Measurements from ENCODE around the gene GPX6. TPM values are rescaled to one million over a fixed set of nuclear protein-coding genes. Genes with fewer than 3 reads are reported as not detected.
"Not testable (repeated sequence)": the region's sequence is repeated elsewhere in the genome, so short reads cannot be mapped to it uniquely, and the experiment has no call there.

Gene GPX6
- total RNA-seq, 1 experiment from 2014 or later = not detected

DNA sequence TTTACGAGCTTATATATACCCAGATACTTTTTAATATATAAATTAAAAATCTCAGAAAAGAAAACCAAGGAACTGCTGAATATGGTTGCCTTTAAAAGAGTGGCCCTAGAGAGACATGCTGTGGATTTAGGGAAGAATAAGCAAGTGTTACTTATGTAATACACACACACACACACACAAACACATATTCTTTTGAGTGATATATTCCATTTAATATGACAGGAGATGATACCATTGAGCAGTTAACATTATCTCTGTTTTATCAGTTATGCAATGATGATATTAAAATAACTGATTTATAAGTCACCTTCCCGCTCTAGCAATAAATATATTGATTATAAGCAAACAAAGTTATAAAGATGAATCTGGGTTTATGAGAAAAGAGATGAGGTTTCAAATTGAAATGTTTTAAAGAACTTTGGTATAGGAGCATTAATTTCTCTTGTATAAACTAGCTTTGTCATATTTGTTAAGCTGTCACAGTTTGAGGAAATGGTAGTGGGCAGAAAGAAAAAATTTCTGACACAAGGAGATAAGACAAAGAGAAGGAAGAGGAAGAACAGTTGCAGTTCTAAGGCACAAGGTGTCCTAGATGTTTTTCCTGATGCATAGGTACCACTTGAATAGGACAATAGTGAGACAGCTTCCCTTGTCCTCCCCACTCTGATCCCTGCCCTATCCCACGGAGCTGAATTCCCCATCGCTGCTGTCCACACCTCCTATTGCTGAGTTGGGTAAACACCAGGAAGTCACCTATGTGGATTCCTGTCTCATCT lies 36.5 kb upstream of the GPX6 start:
- ChIA-PET POLR2A (no interaction called here), CTCF (interaction anchor here (1.4 kb wide), 1 partner anchor 10 kb away, joined by 4 read pairs; no protein-coding TSS in a partner anchor), RAD21 (ENCODE audit: low non-redundant PET in 1 of 2, low total read pairs in 2 of 2, uncharacterized antibody in 2 of 2, unreplicated experiment in 2 of 2) (no interaction called here)
- intact Hi-C loops (cut with micrococcal nuclease) = no loop called here
- Histone ChIP-seq H3K9me2 (ENCODE audit: insufficient read depth) (no peaks in the 10 kb centered on the region), H3K9ac (ENCODE audit: low read length) (no peak overlapping the region), H2AFZ (ENCODE audit: low read depth, low read length, poor library complexity, severe bottlenecking) (no peak overlapping the region), H3K4me2 (ENCODE audit: low read length) (no peak overlapping the region), H3K4me1 (ENCODE audit: control insufficient read depth in 1 of 2, insufficient read depth in 2 of 2, low read length in 2 of 2) (no peaks in the 10 kb centered on the region), H3K27me3 (ENCODE audit: insufficient read depth, low read length) (peaks cover 7% of the 10 kb centered on the region; the same call in 1 of the 2 replicates), H3K27ac (ENCODE audit: low read depth, low read length) (no peak overlapping the region), H3K79me2 (ENCODE audit: insufficient read depth, low read length) (no peaks in the 10 kb centered on the region), H4K20me1 (ENCODE audit: insufficient read depth) (no peaks in the 10 kb centered on the region), H3K36me3 (ENCODE audit: control insufficient read depth in 1 of 2, insufficient read depth in 2 of 2, low read length in 2 of 2) (no peaks in the 10 kb centered on the region), H3K9me3 (ENCODE audit: control insufficient read depth in 1 of 2, insufficient read depth in 1 of 2, low read depth in 1 of 2, low read length in 2 of 2) (no peaks in the 10 kb centered on the region), H3K4me3 (replicated peaks in 1 of 2; ENCODE audit: low read depth in 1 of 2, low read length in 2 of 2) (no peak overlapping the region)
- BruUV-seq (replicated peaks) = no TSS peak
- ATAC-seq (no peak), DNase-seq (ENCODE audit: low read depth, low spot score) (no peak)
- no peak for TF ChIP-seq SP1 (IDR thresholded peaks at IDR 0.05; ENCODE audit: low read depth)
- TF ChIP-seq ZFX (IDR thresholded peaks at IDR 0.05) = no peak
- no peak for TF ChIP-seq POLR2A (IDR thresholded peaks at IDR 0.05; ENCODE audit: borderline replicate concordance, extremely low read depth, insufficient read depth, insufficient read length)
- TF ChIP-seq RAD21 (IDR thresholded peaks at IDR 0.05; ENCODE audit: low read depth) = no peak
- no peak for TF ChIP-seq FOSL1 (IDR thresholded peaks at IDR 0.05; ENCODE audit: low read depth)
- TF ChIP-seq CBX3 (IDR thresholded peaks at IDR 0.05; ENCODE audit: low read depth) = no peak
- TF ChIP-seq REST (IDR thresholded peaks at IDR 0.05; ENCODE audit: low read depth) = no peak
- TF ChIP-seq, protein P1, sequence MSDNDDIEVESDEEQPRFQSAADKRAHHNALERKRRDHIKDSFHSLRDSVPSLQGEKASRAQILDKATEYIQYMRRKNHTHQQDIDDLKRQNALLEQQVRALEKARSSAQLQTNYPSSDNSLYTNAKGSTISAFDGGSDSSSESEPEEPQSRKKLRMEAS (IDR thresholded peaks at IDR 0.05) = no peak
- no peak for TF ChIP-seq TCF7L2 (IDR thresholded peaks at IDR 0.05; ENCODE audit: borderline replicate concordance, extremely low read depth, insufficient read depth, insufficient read length)
- TF ChIP-seq JUND (IDR thresholded peaks at IDR 0.05) = no peak
- no peak for TF ChIP-seq YY1 (IDR thresholded peaks at IDR 0.05; ENCODE audit: extremely low read depth, insufficient replicate concordance, low read depth, low read length)
- no peak for TF ChIP-seq EZH2phosphoT487 (IDR thresholded peaks at IDR 0.05; ENCODE audit: borderline replicate concordance)
- TF ChIP-seq ELF1 (IDR thresholded peaks at IDR 0.05; ENCODE audit: borderline replicate concordance, low read depth) = no peak
- no peak for TF ChIP-seq SRF (IDR thresholded peaks at IDR 0.05; ENCODE audit: low read depth)
- TF ChIP-seq CTCF (IDR thresholded peaks at IDR 0.05 in 2 of 3, conservative IDR thresholded peaks at IDR 0.05 in 1 of 3; ENCODE audit: borderline replicate concordance in 1 of 3, insufficient read depth in 1 of 3, low read depth in 2 of 3, low read length in 2 of 3) = no peak
- no peak for TF ChIP-seq ATF3 (IDR thresholded peaks at IDR 0.05)

DNA sequence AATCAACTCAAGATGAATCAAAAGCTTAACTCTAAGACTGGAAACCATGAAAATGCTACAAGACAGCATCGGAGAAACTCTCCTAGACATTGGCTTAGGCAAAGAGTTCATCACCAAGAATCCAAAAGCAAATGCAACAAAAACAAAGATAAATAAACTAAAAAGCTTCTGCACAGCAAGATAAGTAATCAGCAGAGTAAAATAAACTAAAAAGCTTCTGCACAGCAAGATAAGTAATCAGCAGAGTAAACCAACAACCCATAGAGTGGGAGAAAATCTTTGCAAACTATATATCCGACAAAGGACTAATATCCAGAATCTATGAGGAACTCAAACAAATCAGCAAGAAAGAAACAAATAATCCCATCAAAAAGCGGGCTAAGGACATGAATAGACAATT lies 31.4 kb upstream of the GPX6 start:
- POLR2A ChIA-PET; DNase-seq (ENCODE audit: low read depth, low spot score); BruUV-seq (replicated peaks); H3K4me1 ChIP-seq (ENCODE audit: control insufficient read depth in 1 of 2, insufficient read depth in 2 of 2, low read length in 2 of 2); RAD21 ChIA-PET (ENCODE audit: low non-redundant PET in 1 of 2, low total read pairs in 2 of 2, uncharacterized antibody in 2 of 2, unreplicated experiment in 2 of 2); H3K9me2 ChIP-seq (ENCODE audit: insufficient read depth); CTCF ChIA-PET; H3K4me2 ChIP-seq (ENCODE audit: low read length); H3K9me3 ChIP-seq (ENCODE audit: control insufficient read depth in 1 of 2, insufficient read depth in 1 of 2, low read depth in 1 of 2, low read length in 2 of 2); H4K20me1 ChIP-seq (ENCODE audit: insufficient read depth); ATAC-seq; H3K36me3 ChIP-seq (ENCODE audit: control insufficient read depth in 1 of 2, insufficient read depth in 2 of 2, low read length in 2 of 2); H3K79me2 ChIP-seq (ENCODE audit: insufficient read depth, low read length); intact Hi-C loops (cut with micrococcal nuclease); H3K9ac ChIP-seq (ENCODE audit: low read length); H2AFZ ChIP-seq (ENCODE audit: low read depth, low read length, poor library complexity, severe bottlenecking); H3K27me3 ChIP-seq (ENCODE audit: insufficient read depth, low read length); H3K27ac ChIP-seq (ENCODE audit: low read depth, low read length); H3K4me3 ChIP-seq (replicated peaks in 1 of 2; ENCODE audit: low read depth in 1 of 2, low read length in 2 of 2): not testable (repeated sequence)

All from HCT116 (cell line).